ENCODE data around the gene RASA3. TPM values are rescaled to one million over a fixed set of nuclear protein-coding genes. Genes with fewer than 3 reads are reported as not detected.

RASA3 gene
- total and polyA plus RNA-seq, 2 of the 8 experiments (the other 6 are each of a cell fraction or from before 2014, with no cell fraction given) = 7.5 to 21.9 TPM

DNA sequence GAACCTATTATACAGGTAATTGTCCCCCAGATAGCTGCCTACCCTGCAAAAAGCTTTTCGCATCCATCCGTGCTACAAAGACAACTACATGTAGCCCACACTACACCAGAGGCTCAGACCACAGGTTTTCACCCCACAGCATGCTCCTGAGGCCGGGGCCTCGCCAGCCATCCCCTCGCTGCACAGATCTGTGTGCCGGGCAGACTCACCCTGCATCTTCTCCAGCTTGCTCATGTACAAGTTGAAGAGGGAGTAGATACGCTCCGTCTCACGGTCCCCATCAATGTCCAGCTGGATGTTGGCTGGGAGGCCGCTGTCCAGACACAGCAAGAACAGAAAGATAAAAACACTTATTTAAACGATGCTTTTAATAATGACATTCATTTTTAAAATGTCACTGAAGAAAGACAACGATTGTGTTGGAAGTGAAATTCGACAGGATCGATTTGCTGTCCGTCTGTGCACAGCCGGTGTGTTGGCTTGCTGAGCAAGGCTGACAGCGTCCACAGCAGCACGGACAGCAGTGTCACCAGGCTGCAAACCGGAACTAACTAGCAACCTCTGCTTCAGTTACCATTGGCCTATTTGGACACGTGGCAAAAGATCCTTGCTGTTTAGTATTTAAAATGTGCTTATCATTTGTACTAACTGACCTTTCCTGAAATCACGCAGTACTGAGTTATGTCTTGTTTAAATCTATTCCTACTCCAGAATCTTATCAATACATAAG, 140.0 kb downstream of the RASA3 start:
- peaks cover 4 to 8% of the 10 kb centered on the region in 2 experiments; a peak in 3 of 4 replicates for H3K9me3 ChIP-seq (ENCODE audit: insufficient read depth in 2 of 2, low read depth in 1 of 2, low read length in 1 of 2)
- FAIRE-seq (no peak), DNase-seq (ENCODE audit: low read depth in 1 of 2, low spot score in 2 of 2) (no peak)
- H3K4me3 ChIP-seq (ENCODE audit: extremely low read depth in 1 of 4, insufficient read depth in 2 of 4, low read depth in 3 of 4, low read length in 4 of 4) = no peak overlapping the region
- no peak overlapping the region for H4K91ac ChIP-seq (replicated peaks; ENCODE audit: insufficient read length, low read length)
- H4K8ac ChIP-seq (ENCODE audit: extremely low read depth, insufficient read depth, low read length) = no peak overlapping the region
- H2BK15ac ChIP-seq (ENCODE audit: low read length) = no peak overlapping the region
- H2BK20ac ChIP-seq (ENCODE audit: low read length) = no peak overlapping the region
- no peak overlapping the region for H2BK12ac ChIP-seq (ENCODE audit: low read depth, low read length)
- H4K20me1 ChIP-seq (replicated peaks in 1 of 2; ENCODE audit: control insufficient read depth in 1 of 2, insufficient read depth in 2 of 2, low read length in 2 of 2) = peaks cover 4% of the 10 kb centered on the region in 2 experiments
- no peaks in the 10 kb centered on the region for H3K4me1 ChIP-seq (replicated peaks in 1 of 4; ENCODE audit: control insufficient read depth in 3 of 4, insufficient read depth in 4 of 4, low read length in 3 of 4)
- H3K56ac ChIP-seq (replicated peaks; ENCODE audit: insufficient read length, low read depth, low read length) = no peak overlapping the region
- no peaks in the 10 kb centered on the region for H3K27me3 ChIP-seq (replicated peaks in 1 of 4; ENCODE audit: control insufficient read depth in 3 of 4, extremely low read depth in 1 of 4, insufficient read depth in 3 of 4, low read length in 3 of 4)
- no peak overlapping the region for H3K27ac ChIP-seq (ENCODE audit: low read depth, low read length)
- peak overlapping the region; percentile 23 for H3K4ac ChIP-seq (replicated peaks; ENCODE audit: insufficient read length, low read depth, low read length)
- H2BK120ac ChIP-seq (replicated peaks; ENCODE audit: low read depth, low read length) = no peak overlapping the region
- no peak overlapping the region for H3K14ac ChIP-seq (ENCODE audit: insufficient read length)
- no peak overlapping the region for H2BK5ac ChIP-seq (ENCODE audit: low read depth, low read length)
- CTCF ChIA-PET (ENCODE audit: partially characterized antibody) = no interaction called here
- H2AFZ ChIP-seq (ENCODE audit: low read length) = no peak overlapping the region
- no peak overlapping the region for H3K4me2 ChIP-seq (ENCODE audit: insufficient read depth in 1 of 2, low read depth in 2 of 2, low read length in 2 of 2)
- WGBS, 2 experiments (ENCODE audit: extremely low coverage in 1 of 2, insufficient coverage in 1 of 2, insufficient read length in 1 of 2, insufficient replicate concordance in 2 of 2, low coverage in 1 of 2, low lambda C conversion rate in 2 of 2, missing lambda C conversion rate in 1 of 2) = 97% methylated on average over 21 of the region's 21 CpGs; no CpG with 5 or more reads in 1 of the 2 experiments
- H3K18ac ChIP-seq (ENCODE audit: extremely low read depth, low read length) = no peak overlapping the region
- no peak overlapping the region for H3K9ac ChIP-seq (replicated peaks in 1 of 4; ENCODE audit: extremely low read depth in 1 of 4, low read depth in 3 of 4, low read length in 3 of 4)
- H2AK5ac ChIP-seq (ENCODE audit: low read depth, low read length) = no peak overlapping the region
- no peaks in the 10 kb centered on the region for H3K79me2 ChIP-seq (ENCODE audit: control insufficient read depth in 1 of 2, insufficient read depth in 2 of 2, low read length in 2 of 2)
- peaks cover 0 to 16% (median 11%) of the 10 kb centered on the region in 4 experiments; a peak in 5 of 8 replicates for H3K36me3 ChIP-seq (ENCODE audit: control insufficient read depth in 2 of 4, insufficient read depth in 4 of 4, low read length in 3 of 4)
- POLR2A ChIA-PET (ENCODE audit: partially characterized antibody) = interaction anchor here (1.8 kb wide), 1 partner anchor 11 kb away, joined by 3 read pairs; no protein-coding TSS in a partner anchor
- no peaks in the 10 kb centered on the region; the same call in 1 of the 2 replicates for H3K79me1 ChIP-seq (ENCODE audit: low read depth, low read length)
- no peak overlapping the region for H4K5ac ChIP-seq (ENCODE audit: insufficient read length, low read depth, low read length)
- no peak overlapping the region for H3K23ac ChIP-seq (ENCODE audit: insufficient read length)
- H3K23me2 ChIP-seq (ENCODE audit: low read depth, low read length) = peaks cover 9% of the 10 kb centered on the region; the same call in 1 of the 2 replicates
- no peak for TF ChIP-seq CEBPB (IDR thresholded peaks at IDR 0.05; ENCODE audit: low read depth, low read length)
- TF ChIP-seq EZH2 (IDR thresholded peaks at IDR 0.05; ENCODE audit: low read depth, low read length, severe bottlenecking) = no peak
- TF ChIP-seq, protein P1, sequence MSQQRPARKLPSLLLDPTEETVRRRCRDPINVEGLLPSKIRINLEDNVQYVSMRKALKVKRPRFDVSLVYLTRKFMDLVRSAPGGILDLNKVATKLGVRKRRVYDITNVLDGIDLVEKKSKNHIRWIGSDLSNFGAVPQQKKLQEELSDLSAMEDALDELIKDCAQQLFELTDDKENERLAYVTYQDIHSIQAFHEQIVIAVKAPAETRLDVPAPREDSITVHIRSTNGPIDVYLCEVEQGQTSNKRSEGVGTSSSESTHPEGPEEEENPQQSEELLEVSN (IDR thresholded peaks at IDR 0.05) = no peak
- no peak for TF ChIP-seq BCL11A (IDR thresholded peaks at IDR 0.05; ENCODE audit: low read depth in 2 of 2, low read length in 2 of 2)
- no peak for TF ChIP-seq CHD1 (IDR thresholded peaks at IDR 0.05; ENCODE audit: low read depth, low read length)
- TF ChIP-seq TAF7 (optimal IDR thresholded peaks at IDR 0.05; ENCODE audit: borderline replicate concordance, low read depth, low read length) = no peak
- no peak for TF ChIP-seq JUND (IDR thresholded peaks at IDR 0.05; ENCODE audit: low read length)
- TF ChIP-seq GTF2F1 (IDR thresholded peaks at IDR 0.05; ENCODE audit: borderline replicate concordance, low read depth, low read length) = no peak
- TF ChIP-seq SRF (IDR thresholded peaks at IDR 0.05; ENCODE audit: low read depth, low read length) = no peak
- no peak for TF ChIP-seq TAF1 (IDR thresholded peaks at IDR 0.05; ENCODE audit: low read depth, low read length)
- no peak for TF ChIP-seq RBBP5 (IDR thresholded peaks at IDR 0.05; ENCODE audit: borderline replicate concordance, low read depth, low read length)
- no peak for TF ChIP-seq PHF8 (conservative IDR thresholded peaks at IDR 0.05; ENCODE audit: low read depth, low read length)
